Measurements from ENCODE around the gene PDXK. TPM values are rescaled to one million over a fixed set of nuclear protein-coding genes. Genes with fewer than 3 reads are reported as not detected.
A peak's percentile ranks its signal among the peaks of the same experiment; 100 is the strongest.

PDXK gene
- total and polyA plus RNA-seq, 2 of the 13 experiments (the other 11 are each of a cell fraction or from before 2014, with no cell fraction given): 114 to 184 TPM

DNA sequence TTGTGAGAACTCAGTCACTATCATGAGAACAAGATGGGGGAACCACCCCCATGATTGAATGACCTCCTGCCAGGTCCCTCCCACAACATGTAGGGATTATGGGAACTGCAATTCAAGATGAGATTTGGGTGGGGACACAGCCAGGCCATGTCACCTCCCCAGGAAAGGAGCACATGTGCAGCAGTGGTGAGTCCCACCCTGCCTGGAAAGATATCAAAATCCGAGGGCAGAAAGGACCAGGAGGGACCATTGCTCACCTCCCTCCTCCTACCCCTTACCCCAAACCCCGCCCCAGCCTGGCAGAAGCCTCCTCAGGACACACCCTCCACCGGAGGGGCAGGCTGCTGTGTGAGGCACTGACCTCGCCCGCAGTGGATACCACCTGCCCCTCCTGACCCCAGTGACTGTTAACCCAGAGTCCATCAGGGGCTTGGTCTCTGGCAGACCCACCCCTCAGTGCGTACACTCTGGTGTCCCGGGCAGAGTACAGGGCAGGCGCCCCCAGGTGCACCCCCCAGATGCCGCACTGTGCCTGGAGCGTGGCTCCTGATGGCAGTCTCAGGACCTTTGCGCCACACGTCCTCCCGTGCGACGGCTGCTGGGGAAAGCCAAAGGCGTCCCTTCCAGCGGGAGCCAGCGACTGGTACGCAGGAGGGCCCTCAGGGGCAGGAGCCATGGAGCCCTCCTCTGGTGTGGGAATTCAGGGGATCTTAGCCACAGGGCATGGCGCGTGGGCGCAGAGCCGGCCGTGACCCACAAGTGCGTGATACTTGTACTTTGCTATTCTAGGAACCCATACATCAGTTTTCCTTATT lies 20.9 kb downstream of the PDXK start:
- H3K27me3 ChIP-seq (ENCODE audit: control insufficient read depth in 1 of 2, insufficient read depth in 2 of 2, low read length in 2 of 2): no peaks in the 10 kb centered on the region
- peaks cover 22 to 34% of the 10 kb centered on the region in 2 experiments for H3K36me3 ChIP-seq (replicated peaks in 1 of 2; ENCODE audit: control insufficient read depth in 1 of 2, insufficient read depth in 2 of 2, low read length in 2 of 2)
- in situ Hi-C loops (cut with HindIII; ENCODE audit: extremely low pct_ligation_motif_present, low pct_unique_long_range_greater_than_20kb): no loop called here
- ATAC-seq (no peak; the same call in 1 of the 3 replicates), DNase-seq (ENCODE audit: low spot score) (no peak), FAIRE-seq (no peak)
- BruUV-seq (replicated peaks): no TSS peak
- no peak overlapping the region for H3K4me2 ChIP-seq (ENCODE audit: low read depth, low read length)
- H3K4me1 ChIP-seq (ENCODE audit: insufficient read depth, low read length): peaks cover 34% of the 10 kb centered on the region
- POLR2A ChIA-PET: interaction anchor here (0.6 to 3.5 kb wide), 2 partner anchors 11 to 71 kb away, joined by 3 to 27 read pairs; no protein-coding TSS in a partner anchor
- CTCF ChIA-PET (ENCODE audit: low intra/inter-chr PET ratio, low total read pairs): no interaction called here
- H3K9ac ChIP-seq (ENCODE audit: insufficient read depth, low read depth, low read length): no peak overlapping the region
- peaks cover 21% of the 10 kb centered on the region for H3K79me2 ChIP-seq (ENCODE audit: insufficient read depth, low read length)
- H3K4me3 ChIP-seq (replicated peaks in 1 of 3; ENCODE audit: insufficient read depth in 1 of 3, low read depth in 2 of 3, low read length in 3 of 3): no peak overlapping the region
- H3K9me3 ChIP-seq (ENCODE audit: low read length): no peaks in the 10 kb centered on the region
- 95% methylated on average over 15 of the region's 25 CpGs for WGBS (ENCODE audit: low lambda C conversion rate)
- intact Hi-C loops (cut with micrococcal nuclease; ENCODE audit: unreplicated experiment): no loop called here
- no peak overlapping the region for H2AFZ ChIP-seq (ENCODE audit: low read length)
- H3K27ac ChIP-seq (ENCODE audit: extremely low read length, insufficient read depth, low read length): no peak overlapping the region
- peaks cover 2% of the 10 kb centered on the region; the same call in 1 of the 2 replicates for H4K20me1 ChIP-seq (ENCODE audit: insufficient read depth, low read length)
- no peak for TF ChIP-seq NFE2L1 (CRISPR knock-in tag; IDR thresholded peaks at IDR 0.05; ENCODE audit: borderline replicate concordance)
- no peak for TF ChIP-seq ZNF556 (CRISPR knock-in tag; IDR thresholded peaks at IDR 0.05; ENCODE audit: borderline replicate concordance)
- TF ChIP-seq ZNF687 (CRISPR knock-in tag; IDR thresholded peaks at IDR 0.05): peak; percentile 12; the same call in 1 of the 2 replicates
- 0 out of 2 replicates have a peak, but pooled peaks have one; percentile 21 for TF ChIP-seq RBFOX2 (IDR thresholded peaks at IDR 0.05; ENCODE audit: low read depth, low read length)
- TF ChIP-seq ZNF747 (CRISPR knock-in tag; IDR thresholded peaks at IDR 0.05; ENCODE audit: borderline replicate concordance): no peak
- TF ChIP-seq, protein P1, sequence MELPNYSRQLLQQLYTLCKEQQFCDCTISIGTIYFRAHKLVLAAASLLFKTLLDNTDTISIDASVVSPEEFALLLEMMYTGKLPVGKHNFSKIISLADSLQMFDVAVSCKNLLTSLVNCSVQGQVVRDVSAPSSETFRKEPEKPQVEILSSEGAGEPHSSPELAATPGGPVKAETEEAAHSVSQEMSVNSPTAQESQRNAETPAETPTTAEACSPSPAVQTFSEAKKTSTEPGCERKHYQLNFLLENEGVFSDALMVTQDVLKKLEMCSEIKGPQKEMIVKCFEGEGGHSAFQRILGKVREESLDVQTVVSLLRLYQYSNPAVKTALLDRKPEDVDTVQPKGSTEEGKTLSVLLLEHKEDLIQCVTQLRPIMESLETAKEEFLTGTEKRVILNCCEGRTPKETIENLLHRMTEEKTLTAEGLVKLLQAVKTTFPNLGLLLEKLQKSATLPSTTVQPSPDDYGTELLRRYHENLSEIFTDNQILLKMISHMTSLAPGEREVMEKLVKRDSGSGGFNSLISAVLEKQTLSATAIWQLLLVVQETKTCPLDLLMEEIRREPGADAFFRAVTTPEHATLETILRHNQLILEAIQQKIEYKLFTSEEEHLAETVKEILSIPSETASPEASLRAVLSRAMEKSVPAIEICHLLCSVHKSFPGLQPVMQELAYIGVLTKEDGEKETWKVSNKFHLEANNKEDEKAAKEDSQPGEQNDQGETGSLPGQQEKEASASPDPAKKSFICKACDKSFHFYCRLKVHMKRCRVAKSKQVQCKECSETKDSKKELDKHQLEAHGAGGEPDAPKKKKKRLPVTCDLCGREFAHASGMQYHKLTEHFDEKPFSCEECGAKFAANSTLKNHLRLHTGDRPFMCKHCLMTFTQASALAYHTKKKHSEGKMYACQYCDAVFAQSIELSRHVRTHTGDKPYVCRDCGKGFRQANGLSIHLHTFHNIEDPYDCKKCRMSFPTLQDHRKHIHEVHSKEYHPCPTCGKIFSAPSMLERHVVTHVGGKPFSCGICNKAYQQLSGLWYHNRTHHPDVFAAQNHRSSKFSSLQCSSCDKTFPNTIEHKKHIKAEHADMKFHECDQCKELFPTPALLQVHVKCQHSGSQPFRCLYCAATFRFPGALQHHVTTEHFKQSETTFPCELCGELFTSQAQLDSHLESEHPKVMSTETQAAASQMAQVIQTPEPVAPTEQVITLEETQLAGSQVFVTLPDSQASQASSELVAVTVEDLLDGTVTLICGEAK (IDR thresholded peaks at IDR 0.05): no peak
- TF ChIP-seq, protein P1 (CRISPR knock-in tag; IDR thresholded peaks at IDR 0.05): no peak
- no peak for TF ChIP-seq ZBTB7B (CRISPR knock-in tag; IDR thresholded peaks at IDR 0.05)
- TF ChIP-seq SOX5 (CRISPR knock-in tag; IDR thresholded peaks at IDR 0.05; ENCODE audit: borderline replicate concordance): no peak
- TF ChIP-seq PLRG1 (conservative IDR thresholded peaks at IDR 0.05): no peak
- no peak for TF ChIP-seq ELF1 (CRISPR knock-in tag; IDR thresholded peaks at IDR 0.05)

All from HepG2 (cell line).